Pancreas (tissue), 10 donors: Measurements from ENCODE around the gene RBM23. TPM values are rescaled to one million over a fixed set of nuclear protein-coding genes. Genes with fewer than 3 reads are reported as not detected.
"Not testable (repeated sequence)": the region's sequence is repeated elsewhere in the genome, so short reads cannot be mapped to it uniquely, and the experiment has no call there.

Experiments used
- ATAC-seq, 4 donors: fragments of 200-7000 bp; cut with Tn5 transposase; one replicate each; pipeline versions ENCODE4 v1.8.0 to v1.9.1; 2020; ENCODE audit warnings: mild to moderate bottlenecking in 4 of 4, moderate library complexity in 4 of 4
- DNase-seq, 6 donors: peaks; one replicate each; pipeline ENCODE4 v3.0.0-alpha.2; 2020
- FAIRE-seq: peaks from 2 replicates; lab custom pipeline; 2012; peaks lifted over from hg19 to GRCh38; lab: Jason Lieb, UNC
- H3K27ac ChIP-seq, 4 donors: fragments of 200-600 bp; sonication (generic); 1 replicate in 3 of 4; 2 replicates in 1 of 4; pipeline versions ENCODE4 v1.5.0 to v1.8.0; 2020
- H3K27me3 ChIP-seq, 4 donors: fragments of 200-600 bp; one replicate each; pipeline ENCODE4 v1.8.0; 2021
- H3K36me3 ChIP-seq, 3 donors: fragments of 200-600 bp; sonication (generic) in 1 of 3; one replicate each; pipeline versions ENCODE4 v1.5.0 to v1.8.0; 2020 to 2021
- H3K4me1 ChIP-seq, 3 donors: fragments of 200-600 bp; one replicate each; pipeline ENCODE4 v1.8.0; 2021
- H3K4me3 ChIP-seq, 4 donors: fragments of 200-600 bp; sonication (generic) in 2 of 4; one replicate each; pipeline versions ENCODE4 v1.5.0 to v1.8.0; 2020 to 2021
- H3K9me3 ChIP-seq, 4 donors: fragments of 200-600 bp; one replicate each; pipeline ENCODE4 v1.8.0; 2021
- WGBS, 2 donors: extraction: QIAGEN DNeasy Blood & Tissue Kit; methylation state at CpG; one replicate each; pipeline ENCODE4 v1.1.7; 2013; 5-methylcytosine and 5-hydroxymethylcytosine counted together
- intact Hi-C, 3 donors: fragments of 100-400 bp; cut with DNase I; formaldehyde crosslinking; loops; one replicate each; pipeline versions ENCODE4 v1.11.1 to v1.14.2; 2022
- polyA plus RNA-seq, 2 donors: library from polyadenylated mRNA; stranded (reverse); fragments of 200-250 nt; gene quantifications; one replicate each; pipeline ENCODE4 v1.2.3, GENCODE V29; 2013
- total RNA-seq, 6 donors: library from RNA; stranded (reverse); fragmentation: NEBNext Ultra II Directional in 4 of 6; extraction: Animal tissue kit (Norgen Biotek cat#: 25700) in 4 of 6; gene quantifications; one replicate each; pipeline versions ENCODE4 v1.2.1 to v1.2.4, GENCODE V29; 2021 to 2023
- TF ChIP-seq, protein P1 (sequence below), 4 donors: fragments of 200-600 bp; sonication (generic) in 3 of 4; IDR thresholded peaks; one replicate each; pipeline versions ENCODE4 v1.5.0 to v1.8.0; 2021; ENCODE audit warnings: antibody characterized with exemption in 4 of 4
- donor health status: healthy with polysubstance abuse.
- donor health status: DM: no; HTN: no; CAD: no; lungs with moderate emphysema.
- donor health status: DM: no; HTN: no; CAD: no.
- donor health status: control.
- donor health status: control.
- donor health status: Bipolar disorder and iron deficiency.
- donor health status: DM: yes; HTN: yes; CAD: no.
- donor health status: DM: no; HTN: no; CAD: no.
- donor health status: DM: no; HTN: no; CAD: no.
- donor health status: DM: yes; HTN: yes; CAD: no.

Gene RBM23
- total and polyA plus RNA-seq, 8 donors = 20.9 to 58.6 (median 31.2) TPM

DNA sequence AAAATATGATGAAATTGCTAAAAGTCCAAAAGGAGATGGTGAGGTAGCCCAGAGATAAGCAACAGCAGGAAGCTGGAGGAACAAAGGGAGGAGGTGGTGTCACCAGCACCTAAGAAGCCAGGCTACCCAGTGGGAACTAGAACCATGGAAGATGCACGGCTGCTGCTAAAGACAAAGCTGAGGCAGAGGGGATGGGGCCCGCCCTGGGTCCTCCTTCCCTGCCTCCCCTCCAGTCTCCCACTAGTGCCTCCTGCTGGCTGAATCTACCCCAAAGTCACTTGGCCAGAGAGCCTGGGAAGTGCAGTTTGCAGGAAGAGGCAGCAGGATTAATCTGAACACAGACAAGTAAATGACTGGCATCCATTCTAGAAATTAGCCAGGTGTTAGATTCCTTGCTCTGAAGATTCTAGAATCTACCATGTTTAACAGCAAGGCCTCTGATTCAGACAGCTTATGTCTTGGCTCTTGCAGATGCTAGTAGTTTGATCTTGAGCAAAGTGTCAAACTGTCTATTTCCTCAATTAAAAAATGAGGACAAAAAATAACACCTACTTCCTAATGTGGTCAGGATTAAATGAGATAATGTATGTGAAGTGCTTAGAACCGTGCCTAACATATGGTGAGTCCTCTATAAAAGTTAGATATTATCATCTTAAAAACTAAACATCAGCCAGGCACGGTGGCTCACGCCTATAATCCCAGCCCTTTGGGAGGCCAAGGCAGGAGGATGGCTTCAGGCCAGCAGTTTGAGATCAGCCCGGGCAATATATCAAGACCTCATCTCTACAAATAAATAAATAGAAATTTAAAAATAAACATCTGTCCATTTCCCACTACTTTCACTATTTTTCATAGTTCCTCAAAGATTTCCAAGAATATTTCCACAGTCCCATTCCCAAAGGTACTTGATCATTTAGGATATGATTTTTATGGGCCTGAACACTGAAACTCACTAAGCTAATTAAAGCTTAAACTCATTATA is 53.2 kb downstream of the RBM23 start:
- H3K27me3 ChIP-seq = no peaks in the 10 kb centered on the region
- 59 to 60% methylated on average over 6 of the region's 6 CpGs for WGBS, 2 donors
- no peaks in the 10 kb centered on the region for H3K9me3 ChIP-seq
- TF ChIP-seq, protein P1, sequence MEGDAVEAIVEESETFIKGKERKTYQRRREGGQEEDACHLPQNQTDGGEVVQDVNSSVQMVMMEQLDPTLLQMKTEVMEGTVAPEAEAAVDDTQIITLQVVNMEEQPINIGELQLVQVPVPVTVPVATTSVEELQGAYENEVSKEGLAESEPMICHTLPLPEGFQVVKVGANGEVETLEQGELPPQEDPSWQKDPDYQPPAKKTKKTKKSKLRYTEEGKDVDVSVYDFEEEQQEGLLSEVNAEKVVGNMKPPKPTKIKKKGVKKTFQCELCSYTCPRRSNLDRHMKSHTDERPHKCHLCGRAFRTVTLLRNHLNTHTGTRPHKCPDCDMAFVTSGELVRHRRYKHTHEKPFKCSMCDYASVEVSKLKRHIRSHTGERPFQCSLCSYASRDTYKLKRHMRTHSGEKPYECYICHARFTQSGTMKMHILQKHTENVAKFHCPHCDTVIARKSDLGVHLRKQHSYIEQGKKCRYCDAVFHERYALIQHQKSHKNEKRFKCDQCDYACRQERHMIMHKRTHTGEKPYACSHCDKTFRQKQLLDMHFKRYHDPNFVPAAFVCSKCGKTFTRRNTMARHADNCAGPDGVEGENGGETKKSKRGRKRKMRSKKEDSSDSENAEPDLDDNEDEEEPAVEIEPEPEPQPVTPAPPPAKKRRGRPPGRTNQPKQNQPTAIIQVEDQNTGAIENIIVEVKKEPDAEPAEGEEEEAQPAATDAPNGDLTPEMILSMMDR (IDR thresholded peaks at IDR 0.05) = no peak
- ATAC-seq (no peak), DNase-seq (no peak), FAIRE-seq (no peak)
- no peak overlapping the region for H3K27ac ChIP-seq
- intact Hi-C loops = no loop called here
- H3K4me1 ChIP-seq = peaks cover 4 to 7% (median 7%) of the 10 kb centered on the region in 3 donors
- H3K4me3 ChIP-seq = no peak overlapping the region
- no peaks in the 10 kb centered on the region for H3K36me3 ChIP-seq

DNA sequence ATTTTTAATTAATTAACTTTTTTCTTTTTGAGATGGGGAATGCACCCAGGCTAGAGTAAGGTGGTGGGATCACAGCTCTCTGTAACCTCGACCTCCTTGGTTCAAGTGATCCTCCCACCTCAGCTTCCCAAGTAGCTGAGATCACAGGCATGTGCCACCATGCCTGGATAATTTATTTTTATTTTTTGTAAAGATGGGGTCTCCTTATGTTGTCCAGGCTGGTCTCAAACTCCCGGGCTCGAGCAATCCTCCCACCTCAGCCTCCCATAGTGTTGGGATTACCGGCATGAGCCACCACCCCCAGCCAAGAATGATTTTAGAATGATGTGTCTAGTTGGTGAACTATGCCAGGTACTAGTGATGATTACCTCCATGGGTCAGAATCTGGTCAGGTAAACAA is 54.0 kb downstream of the RBM23 start:
- H3K9me3 ChIP-seq = no peaks in the 10 kb centered on the region
- no peaks in the 10 kb centered on the region for H3K4me1 ChIP-seq
- TF ChIP-seq, protein P1 (IDR thresholded peaks at IDR 0.05) = no peak
- no peak for ATAC-seq
- intact Hi-C loops = no loop called here
- no peak overlapping the region for H3K27ac ChIP-seq
- H3K27me3 ChIP-seq = no peaks in the 10 kb centered on the region
- WGBS, 2 donors = 62 to 78% methylated on average over 4 of the region's 4 CpGs
- DNase-seq = no peak
- no peak for FAIRE-seq
- H3K4me3 ChIP-seq = no peak overlapping the region
- no peaks in the 10 kb centered on the region for H3K36me3 ChIP-seq

DNA sequence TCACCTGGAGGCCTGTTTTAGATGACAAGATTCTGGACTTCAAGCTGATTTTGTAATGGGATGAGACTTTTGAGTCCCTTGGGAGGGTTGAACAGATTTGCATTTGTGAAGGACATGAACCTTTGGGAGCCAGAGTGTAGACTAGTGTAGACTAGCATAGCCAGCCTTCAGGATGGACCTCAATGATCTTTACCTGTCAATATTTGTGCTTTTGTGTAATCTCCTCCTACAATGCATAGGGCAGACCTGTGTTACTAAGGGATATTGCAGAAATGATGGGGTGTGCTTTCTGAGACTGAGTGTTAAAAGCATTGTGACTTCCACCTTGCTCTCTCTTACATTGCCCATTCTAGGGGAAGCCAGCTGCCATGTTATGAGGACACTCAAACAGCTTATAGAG is 57.3 kb downstream of the RBM23 start:
- TF ChIP-seq, protein P1 (IDR thresholded peaks at IDR 0.05) = no peak
- intact Hi-C loops = no loop called here
- Histone ChIP-seq H3K4me1 (no peaks in the 10 kb centered on the region), H3K27me3 (no peaks in the 10 kb centered on the region), H3K9me3 (no peaks in the 10 kb centered on the region), H3K27ac (no peak overlapping the region), H3K36me3 (no peaks in the 10 kb centered on the region), H3K4me3 (no peak overlapping the region)
- ATAC-seq = no peak
- DNase-seq = no peak
- no peak for FAIRE-seq

DNA sequence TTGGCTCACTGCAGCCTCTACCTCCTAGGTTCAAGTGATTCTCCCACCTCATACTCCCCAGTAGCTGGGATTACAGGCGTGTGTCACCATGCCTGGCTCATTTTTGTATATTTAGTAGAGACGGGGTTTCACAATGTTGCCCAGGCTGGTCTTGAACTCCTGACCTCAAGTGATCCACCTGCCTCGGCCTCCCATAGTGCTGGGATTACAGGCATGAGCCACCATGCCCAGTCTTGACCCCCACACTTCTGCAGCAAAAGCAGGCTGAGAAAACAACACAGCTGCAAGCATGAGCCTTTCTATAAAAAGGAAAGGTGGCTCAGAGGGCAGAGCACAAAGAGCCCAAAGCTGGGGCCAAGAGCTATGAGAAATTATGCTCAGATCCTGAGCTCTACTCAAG is 58.6 kb downstream of the RBM23 start:
- intact Hi-C loops, H3K36me3 ChIP-seq, H3K4me3 ChIP-seq, H3K4me1 ChIP-seq, DNase-seq, H3K9me3 ChIP-seq, H3K27me3 ChIP-seq, ATAC-seq, H3K27ac ChIP-seq, FAIRE-seq: not testable (repeated sequence)
- WGBS, 2 donors = 57 to 82% methylated on average over 3 of the region's 3 CpGs

DNA sequence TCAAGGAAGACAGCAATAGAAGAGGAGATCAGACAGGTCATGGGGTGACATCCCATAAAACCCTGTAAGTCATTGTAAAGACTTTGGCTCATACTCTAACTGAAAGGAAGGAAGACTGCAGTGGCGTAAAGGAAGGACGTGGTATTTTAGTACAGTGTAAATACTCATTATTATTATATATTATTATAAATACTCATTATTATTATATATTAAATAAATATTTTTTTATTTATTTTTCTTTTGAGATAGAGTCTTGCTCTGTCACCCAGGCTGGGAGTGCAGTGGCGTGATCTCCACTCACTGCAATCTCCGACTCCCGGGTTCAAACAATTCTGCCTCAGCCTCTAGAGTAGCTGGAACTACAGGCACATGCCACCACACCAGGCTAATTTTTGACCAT is 62.5 kb downstream of the RBM23 start:
- H3K27ac ChIP-seq = no peak overlapping the region
- FAIRE-seq = no peak
- no peaks in the 10 kb centered on the region for H3K9me3 ChIP-seq
- no peak for DNase-seq
- 92 to 93% methylated on average over 5 of the region's 5 CpGs for WGBS, 2 donors
- H3K36me3 ChIP-seq = no peaks in the 10 kb centered on the region
- ATAC-seq = no peak
- H3K4me3 ChIP-seq = no peak overlapping the region
- TF ChIP-seq, protein P1 (IDR thresholded peaks at IDR 0.05) = no peak
- intact Hi-C loops = loop anchor here in 2 of 3 donors (5.0 to 10.0 kb wide), 3 partner anchors 34 to 302 kb away; no protein-coding TSS in a partner anchor
- peaks cover 3 to 9% (median 4%) of the 10 kb centered on the region in 3 donors for H3K4me1 ChIP-seq
- no peaks in the 10 kb centered on the region for H3K27me3 ChIP-seq
